C4-2B (cell line): ENCODE results near the gene RAB6B.

ENCODE experiments used
- H3K27ac ChIP-seq: fragments of 450-650 bp; 2 replicates; pipeline ENCODE4 v1.5.1; 2017
- CTCF ChIP-seq: fragments of 450-650 bp; conservative IDR thresholded peaks from 2 replicates; pipeline ENCODE4 v1.5.1; 2017; ENCODE audit warnings: mild to moderate bottlenecking
- ZFX ChIP-seq: fragments of 450-650 bp; IDR thresholded peaks from 2 replicates; pipeline ENCODE4 v1.6.1; 2017

RAB6B gene

GRCh38 chr3:133934073-133934970, 38.6 kb upstream of the RAB6B start:
- TF ChIP-seq ZFX (no peak), CTCF (no peak)
- no peak overlapping the region for H3K27ac ChIP-seq

- no peak overlapping the region for H3K27ac ChIP-seq
- TF ChIP-seq CTCF (no peak), ZFX (no peak)
Observed at GRCh38 chr3:133933097-133934024, 37.7 kb upstream of the RAB6B start.

- H3K27ac ChIP-seq: no peak overlapping the region
- no peak for TF ChIP-seq CTCF
- no peak for TF ChIP-seq ZFX
Observed at GRCh38 chr3:133932009-133932408, 36.3 kb upstream of the RAB6B start.

- TF ChIP-seq CTCF (no peak), ZFX (no peak)
- H3K27ac ChIP-seq: no peak overlapping the region
Observed at GRCh38 chr3:133931084-133931483, 35.4 kb upstream of the RAB6B start.

- TF ChIP-seq CTCF (peak; percentile 90), ZFX (no peak)
- no peak overlapping the region for H3K27ac ChIP-seq
Observed at GRCh38 chr3:133930341-133930933, 34.8 kb upstream of the RAB6B start.

GRCh38 chr3:133928903-133929607, 33.4 kb upstream of the RAB6B start:
- H3K27ac ChIP-seq: no peak overlapping the region
- TF ChIP-seq CTCF: no peak
- no peak for TF ChIP-seq ZFX
